Cerebellar cortex (tissue), 1 donor: ENCODE measurements around the gene PDGFRB.

Experiments
- DNase-seq: peaks from one replicate; pipeline ENCODE4 v3.0.0-alpha.2; 2015; ENCODE audit warnings: low spot score

The PDGFRB gene

GRCh38 chr5:150065886-150066285 is 89.8 kb downstream of the PDGFRB start:
- DNase-seq: no peak

- DNase-seq: no peak
Observed at GRCh38 chr5:150065346-150065745, 90.3 kb downstream of the PDGFRB start.

- no peak for DNase-seq
Observed at GRCh38 chr5:150064681-150065220, 90.9 kb downstream of the PDGFRB start.
